Ramos (cell line): ENCODE data around the gene CUEDC2.

Experiments used
- in situ Hi-C: fragments of 300-500 bp; cut with MboI; formaldehyde crosslinking; loops from one replicate; pipeline ENCODE4 v1.14.3; 2022; ENCODE audit warnings: low sequenced_read_pairs; ENCODE audit not compliant: unreplicated experiment

The CUEDC2 gene

GRCh38 chr10:102412293-102412692 lies 20.1 kb downstream of the CUEDC2 start:
- in situ Hi-C loops, result no loop called here

GRCh38 chr10:102411341-102412255 lies 20.8 kb downstream of the CUEDC2 start:
- in situ Hi-C loops, result no loop called here

DNA sequence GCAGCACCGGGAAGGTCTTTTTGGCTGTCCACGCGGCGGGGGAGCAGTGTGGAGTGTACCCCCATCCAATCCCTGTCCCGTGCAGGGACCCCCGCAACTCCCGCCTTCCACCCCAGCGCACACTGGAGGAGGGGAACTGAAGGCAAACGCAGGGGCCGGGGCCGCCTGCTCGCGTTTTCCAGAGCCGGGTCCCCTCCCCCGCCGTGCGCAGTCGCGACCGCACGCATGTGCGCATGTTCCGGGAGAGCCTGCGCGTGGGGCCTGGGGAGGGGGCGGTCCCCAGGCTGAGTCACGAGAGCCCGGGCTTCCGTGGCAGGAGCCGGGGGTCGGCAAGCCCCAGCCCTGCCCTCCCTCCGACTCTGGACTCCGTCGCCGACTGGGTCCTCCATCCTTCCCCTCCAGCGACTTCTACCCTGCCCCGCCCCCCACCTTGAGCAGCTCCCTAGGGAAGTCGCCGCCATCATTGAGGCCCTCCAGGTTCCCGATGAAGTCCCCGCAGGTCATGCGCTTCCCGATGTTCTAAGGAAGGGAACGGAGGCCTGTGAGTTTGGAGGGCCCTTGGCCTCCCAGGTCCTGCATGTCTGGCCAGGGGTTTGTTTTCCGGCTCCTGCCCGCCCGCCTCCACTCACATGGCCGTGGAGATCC lies 21.8 kb downstream of the CUEDC2 start:
- in situ Hi-C loops, result no loop called here

- in situ Hi-C loops, result no loop called here
These were observed 22.6 kb downstream of the CUEDC2 start for GRCh38 chr10:102409604-102410428.

- in situ Hi-C loops, result no loop called here
These were observed 23.4 kb downstream of the CUEDC2 start for GRCh38 chr10:102408728-102409603.

DNA sequence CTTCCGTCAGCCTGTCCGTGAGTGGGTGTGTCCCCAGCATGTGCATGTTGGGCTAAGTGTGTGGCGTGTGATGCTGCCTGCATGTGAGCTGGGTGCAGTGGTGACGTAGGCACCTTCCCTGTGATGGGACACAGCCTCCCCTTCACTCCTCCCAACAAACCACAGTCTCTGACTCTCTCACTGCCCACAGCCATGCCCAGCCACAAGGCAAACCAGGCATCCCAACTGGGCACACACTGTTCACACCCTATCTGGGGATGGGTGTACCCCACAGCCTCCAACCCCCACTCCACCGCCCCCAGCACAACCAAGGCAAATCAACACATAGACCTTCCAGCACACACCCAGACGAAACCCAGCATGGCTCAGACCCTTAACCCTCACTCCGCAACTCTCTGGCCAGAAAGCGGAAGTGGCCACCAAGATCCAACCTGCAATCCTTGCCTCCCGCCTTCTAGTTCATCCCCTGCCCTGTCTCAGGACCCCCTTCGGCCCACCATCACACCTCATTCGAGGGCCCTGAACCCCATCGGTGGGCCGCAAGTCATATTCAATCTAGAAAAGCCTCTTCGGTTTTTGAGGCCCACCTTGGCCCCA lies 24.1 kb downstream of the CUEDC2 start:
- in situ Hi-C loops, result no loop called here

GRCh38 chr10:102407425-102408130 lies 24.8 kb downstream of the CUEDC2 start:
- in situ Hi-C loops, result no loop called here

DNA sequence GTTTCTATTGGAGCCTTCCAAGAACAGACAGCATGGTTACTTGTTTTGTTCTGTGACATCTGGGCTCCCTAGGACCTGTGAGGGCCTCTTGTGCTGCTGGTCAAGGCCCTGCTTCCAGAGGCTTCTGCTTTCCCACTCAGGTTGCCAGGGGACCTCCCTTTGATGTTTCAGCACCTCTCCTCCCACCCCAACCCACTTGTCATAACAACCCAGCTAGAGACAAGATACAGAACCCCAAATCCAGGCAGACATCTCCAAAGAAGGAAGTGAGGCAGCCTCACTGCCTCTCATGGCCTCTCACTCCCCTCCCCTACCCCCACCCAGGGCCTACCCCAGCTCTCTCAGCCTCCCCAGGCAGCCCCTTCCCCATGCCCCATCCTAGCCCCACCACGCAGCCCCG lies 25.6 kb downstream of the CUEDC2 start:
- in situ Hi-C loops, result no loop called here

DNA sequence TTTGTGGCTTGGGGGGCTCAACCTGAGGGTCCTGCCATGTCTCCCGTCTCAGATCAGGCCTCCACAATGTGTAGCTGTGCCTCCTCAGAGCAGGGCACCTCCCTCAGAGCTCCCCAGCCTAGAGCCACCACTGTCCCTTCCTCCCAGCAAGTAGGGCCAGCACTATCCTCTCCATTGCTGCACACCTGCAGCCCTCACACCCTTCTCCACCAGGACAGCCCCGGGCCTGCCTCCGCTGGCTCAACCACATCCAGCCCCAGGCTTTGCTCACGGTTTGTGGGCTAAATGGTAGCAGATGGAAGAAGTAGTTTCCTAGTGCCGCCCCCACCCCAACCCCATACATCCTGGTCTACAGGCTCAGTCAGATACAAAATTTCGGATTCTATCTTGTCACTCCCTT lies 26.7 kb downstream of the CUEDC2 start:
- in situ Hi-C loops, result no loop called here

DNA sequence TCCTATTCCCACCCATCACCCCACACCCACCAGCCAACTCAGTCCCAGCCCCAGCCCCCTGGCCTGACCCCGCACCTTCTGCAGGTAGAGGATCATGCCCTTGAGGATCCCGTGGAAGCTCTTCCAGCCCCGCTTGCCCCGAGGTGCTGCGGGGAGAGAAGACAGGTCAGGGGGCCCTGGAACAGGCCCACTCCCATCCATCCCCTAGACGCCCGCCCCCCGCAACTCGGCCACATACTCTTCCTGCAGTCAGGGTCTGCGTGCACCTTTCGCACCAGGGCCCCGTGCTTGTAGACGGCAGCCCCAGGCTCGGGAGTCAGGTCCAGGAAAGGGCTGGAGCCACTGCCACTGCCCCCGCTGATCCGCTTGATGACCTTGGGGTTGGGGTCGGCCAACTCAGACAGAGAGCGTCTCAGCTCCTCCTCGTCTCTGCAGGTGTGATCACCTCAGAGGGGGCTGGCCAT lies 27.2 kb downstream of the CUEDC2 start:
- in situ Hi-C loops, result no loop called here

- in situ Hi-C loops, result no loop called here
These were observed 27.8 kb downstream of the CUEDC2 start for GRCh38 chr10:102404361-102405107.

GRCh38 chr10:102403115-102403514 lies 29.3 kb downstream of the CUEDC2 start:
- in situ Hi-C loops, result no loop called here

DNA sequence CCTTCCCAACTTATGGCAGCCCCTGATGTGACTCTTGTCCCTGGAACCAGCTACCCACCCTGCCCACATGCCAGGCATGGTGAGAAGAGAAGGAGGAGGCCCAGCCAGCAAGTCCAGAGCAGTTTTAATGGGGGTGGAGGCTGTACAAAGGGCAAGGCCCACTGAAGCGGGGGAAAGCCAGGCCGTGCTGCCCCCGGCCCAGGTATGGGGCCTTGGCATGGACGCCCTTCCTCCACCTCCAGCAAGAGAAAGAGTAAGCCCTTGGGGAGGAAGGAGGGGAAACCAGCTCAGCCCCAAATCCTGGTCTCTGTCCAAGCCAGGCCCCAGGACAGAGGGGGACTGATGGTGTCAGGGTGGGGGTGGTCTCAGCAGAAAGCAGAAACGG lies 29.9 kb downstream of the CUEDC2 start:
- in situ Hi-C loops, result no loop called here

- in situ Hi-C loops, result no loop called here
These were observed 30.5 kb downstream of the CUEDC2 start for GRCh38 chr10:102401735-102402511.

- in situ Hi-C loops, result no loop called here
These were observed 31.1 kb downstream of the CUEDC2 start for GRCh38 chr10:102401342-102401654.

GRCh38 chr10:102400598-102401341 lies 31.6 kb downstream of the CUEDC2 start:
- in situ Hi-C loops, result no loop called here

GRCh38 chr10:102400076-102400475 lies 32.3 kb downstream of the CUEDC2 start:
- in situ Hi-C loops, result no loop called here
